HG03342 (cell line): ENCODE data around the gene CCDC9.
"Not testable (repeated sequence)": the region's sequence is repeated elsewhere in the genome, so short reads cannot be mapped to it uniquely, and the experiment has no call there.

Experiments used
- ATAC-seq: cut with Tn5 transposase; IDR thresholded peaks from one replicate; pipeline ENCODE4 v1.9.1; 2021; ENCODE audit warnings: mild to moderate bottlenecking, moderate library complexity; ENCODE audit not compliant: unreplicated experiment

Gene CCDC9

GRCh38 chr19:47283405-47284059, 27.2 kb downstream of the CCDC9 start:
- no peak for ATAC-seq

DNA sequence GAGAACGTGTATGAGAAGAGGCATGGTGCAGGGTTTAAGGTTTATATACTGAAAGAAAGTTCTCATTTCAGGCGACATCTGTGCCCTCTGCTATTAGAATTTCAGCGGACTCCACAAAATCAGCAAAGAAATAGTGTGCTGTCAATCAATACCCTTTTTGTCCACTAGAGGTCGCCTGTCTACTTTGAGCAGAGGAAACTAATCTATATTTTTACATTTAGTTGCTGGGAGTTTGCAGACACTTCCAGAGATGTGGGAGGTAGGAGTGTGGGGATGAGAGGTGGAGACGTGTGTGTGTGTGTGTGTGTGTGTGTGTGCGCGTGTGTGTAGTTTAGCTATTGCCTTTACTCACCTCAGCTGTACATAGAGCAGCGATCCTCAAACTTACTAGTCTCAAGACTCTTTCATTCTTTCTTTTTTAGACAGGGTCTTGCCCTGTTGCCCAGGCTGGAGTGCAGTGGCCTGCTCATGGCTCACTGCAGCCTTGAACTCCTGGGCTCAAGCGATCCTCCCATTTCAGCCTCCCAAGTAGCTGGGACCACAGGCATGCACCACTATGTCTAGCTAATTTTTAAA, 28.1 kb downstream of the CCDC9 start:
- ATAC-seq: no peak

- no peak for ATAC-seq
Measured at GRCh38 chr19:47296036-47296435, 39.7 kb downstream of the CCDC9 start.

DNA sequence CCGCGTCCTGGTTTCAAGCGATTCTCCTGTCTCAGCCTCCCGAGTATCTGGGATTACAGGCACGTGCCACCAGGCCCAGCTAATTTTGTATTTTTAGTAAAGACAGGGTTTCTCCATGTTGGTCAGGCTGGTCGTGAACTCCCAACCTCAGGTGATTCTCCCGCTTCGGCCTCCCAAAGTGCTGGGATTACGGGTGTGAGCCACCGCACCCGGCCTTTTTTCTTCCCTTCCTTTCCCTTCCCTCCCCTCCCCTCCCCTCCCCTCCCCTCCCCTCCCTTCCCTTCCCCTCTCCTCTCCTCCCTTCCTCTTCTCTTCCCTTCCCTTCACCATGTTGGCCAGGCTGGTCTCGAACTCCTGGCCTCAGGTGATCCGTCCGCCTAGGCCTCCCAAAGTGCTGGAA, 44.5 kb downstream of the CCDC9 start:
- ATAC-seq: not testable (repeated sequence)

DNA sequence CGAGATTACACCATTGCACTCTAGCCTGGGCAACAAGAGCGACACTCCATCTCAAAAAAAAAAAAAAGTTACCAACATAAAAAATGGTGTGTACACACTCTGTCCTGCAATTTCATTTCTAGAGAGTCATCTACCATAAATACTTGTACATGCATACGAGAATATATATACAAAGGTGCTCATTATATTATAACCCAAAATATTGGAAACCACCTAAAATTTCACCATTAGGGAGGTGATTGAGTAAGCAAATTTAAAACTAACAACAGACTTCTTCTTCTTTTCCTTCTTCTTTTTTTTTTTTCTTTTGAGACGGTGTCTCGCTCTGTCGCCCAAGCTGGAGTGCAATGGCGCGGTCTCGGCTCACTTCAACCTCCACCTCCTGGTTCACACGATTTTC, 45.9 kb downstream of the CCDC9 start:
- ATAC-seq: no peak

GRCh38 chr19:47303966-47304365, 47.6 kb downstream of the CCDC9 start:
- no peak for ATAC-seq

GRCh38 chr19:47305309-47305751, 49.0 kb downstream of the CCDC9 start:
- no peak for ATAC-seq

DNA sequence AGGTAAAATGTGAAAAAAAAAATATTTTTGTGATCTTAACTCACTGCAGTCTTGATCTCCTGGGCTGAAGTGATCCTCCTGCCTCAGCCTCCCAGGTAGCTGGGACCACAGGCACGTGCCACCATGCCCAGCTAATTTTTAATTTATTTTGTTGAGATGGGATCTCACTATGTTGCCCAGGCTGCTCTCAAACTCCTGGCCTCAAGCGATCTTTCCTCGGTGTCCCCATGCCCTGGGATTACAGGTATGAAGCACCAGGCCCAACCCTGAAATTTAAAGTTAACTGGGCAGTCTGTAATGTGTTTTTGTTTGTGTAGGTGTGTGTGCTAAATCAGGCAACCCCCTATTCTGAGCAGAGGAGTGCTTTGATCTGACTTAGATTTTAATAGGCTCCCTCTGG, 50.0 kb downstream of the CCDC9 start:
- no peak for ATAC-seq

DNA sequence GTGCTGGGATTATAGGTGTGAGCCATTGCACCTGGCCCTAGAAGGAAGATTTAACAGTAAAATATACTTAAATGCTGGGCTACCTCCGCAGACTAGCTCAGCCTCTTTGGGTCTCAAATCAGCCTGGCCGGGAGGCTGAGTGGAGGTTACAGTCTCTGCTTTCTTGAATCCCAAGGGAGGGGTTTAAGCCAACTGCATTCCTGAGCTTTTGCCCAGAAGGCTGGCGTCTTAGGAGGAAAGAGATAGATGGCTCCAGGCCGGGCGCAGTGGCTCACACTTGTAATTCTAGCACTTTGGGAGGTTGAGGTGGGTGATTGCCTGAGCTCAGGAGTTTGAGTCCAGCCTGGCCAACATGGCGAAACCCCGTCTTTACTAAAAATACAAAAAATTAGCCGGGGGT, 52.7 kb downstream of the CCDC9 start:
- no peak for ATAC-seq

- no peak for ATAC-seq
Measured at GRCh38 chr19:47309608-47310007, 53.3 kb downstream of the CCDC9 start, which contains the start of gene C5AR1. TSS of gene C5AR1 (plus strand) at chr19:47309861. CDS start at chr19:47309896, 35 bp downstream.

DNA sequence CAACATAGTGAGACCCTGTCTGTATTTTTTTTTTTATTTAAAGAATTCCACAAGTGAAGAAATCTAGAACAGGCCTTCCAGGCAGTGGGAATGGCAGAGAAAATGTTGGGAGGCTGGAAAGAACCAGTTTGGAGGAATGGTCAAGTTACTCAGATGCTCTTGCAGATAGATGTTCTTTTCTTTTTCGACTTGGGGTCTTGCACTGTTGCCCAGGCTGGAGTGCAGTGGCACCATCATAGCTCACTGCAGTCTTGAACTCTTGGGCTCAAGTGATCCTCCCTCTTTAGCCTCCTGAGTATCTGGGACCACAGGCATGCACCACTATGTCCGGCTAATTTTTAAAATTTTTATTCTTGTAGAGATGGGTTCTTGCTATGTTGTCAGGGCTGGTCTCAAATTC, 54.0 kb downstream of the CCDC9 start:
- ATAC-seq: no peak

GRCh38 chr19:47310819-47311218, 54.5 kb downstream of the CCDC9 start:
- no peak for ATAC-seq

GRCh38 chr19:47312366-47313006, 56.2 kb downstream of the CCDC9 start:
- ATAC-seq: no peak

GRCh38 chr19:47313754-47314295, 57.5 kb downstream of the CCDC9 start:
- no peak for ATAC-seq

GRCh38 chr19:47315125-47315821, 58.9 kb downstream of the CCDC9 start:
- ATAC-seq: no peak

GRCh38 chr19:47316513-47316912, 60.2 kb downstream of the CCDC9 start:
- ATAC-seq: no peak

DNA sequence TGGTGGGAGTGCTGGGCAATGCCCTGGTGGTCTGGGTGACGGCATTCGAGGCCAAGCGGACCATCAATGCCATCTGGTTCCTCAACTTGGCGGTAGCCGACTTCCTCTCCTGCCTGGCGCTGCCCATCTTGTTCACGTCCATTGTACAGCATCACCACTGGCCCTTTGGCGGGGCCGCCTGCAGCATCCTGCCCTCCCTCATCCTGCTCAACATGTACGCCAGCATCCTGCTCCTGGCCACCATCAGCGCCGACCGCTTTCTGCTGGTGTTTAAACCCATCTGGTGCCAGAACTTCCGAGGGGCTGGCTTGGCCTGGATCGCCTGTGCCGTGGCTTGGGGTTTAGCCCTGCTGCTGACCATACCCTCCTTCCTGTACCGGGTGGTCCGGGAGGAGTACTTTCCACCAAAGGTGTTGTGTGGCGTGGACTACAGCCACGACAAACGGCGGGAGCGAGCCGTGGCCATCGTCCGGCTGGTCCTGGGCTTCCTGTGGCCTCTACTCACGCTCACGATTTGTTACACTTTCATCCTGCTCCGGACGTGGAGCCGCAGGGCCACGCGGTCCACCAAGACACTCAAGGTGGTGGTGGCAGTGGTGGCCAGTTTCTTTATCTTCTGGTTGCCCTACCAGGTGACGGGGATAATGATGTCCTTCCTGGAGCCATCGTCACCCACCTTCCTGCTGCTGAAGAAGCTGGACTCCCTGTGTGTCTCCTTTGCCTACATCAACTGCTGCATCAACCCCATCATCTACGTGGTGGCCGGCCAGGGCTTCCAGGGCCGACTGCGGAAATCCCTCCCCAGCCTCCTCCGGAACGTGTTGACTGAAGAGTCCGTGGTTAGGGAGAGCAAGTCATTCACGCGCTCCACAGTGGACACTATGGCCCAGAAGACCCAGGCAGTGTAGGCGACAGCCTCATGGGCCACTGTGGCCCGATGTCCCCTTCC, 63.9 kb downstream of the CCDC9 start:
- no peak for ATAC-seq
